HCT116 (cell line): ENCODE results near the gene TMOD3. TPM values are rescaled to one million over a fixed set of nuclear protein-coding genes. Genes with fewer than 3 reads are reported as not detected.

Source experiments
- ATAC-seq: fragments of 200-7000 bp; cut with Tn5 transposase; 2 replicates; pipeline ENCODE4 v1.9.1; 2020; ENCODE audit warnings: mild to moderate bottlenecking, moderate library complexity
- BruUV-seq: library from RNA; stranded (reverse); fragments of 400-500 nt; replicated peaks from 2 replicates; lab custom pipeline; 2021; lab: Mats Ljungman, UMichigan
- CTCF ChIA-PET: fragments of 300-600 bp; sonication (Branson Sonifier 250); formaldehyde crosslinking; loops from one replicate; lab custom pipeline; 2021; ENCODE audit warnings: antibody characterized with exemption; lab: Charles Lee
- POLR2A ChIA-PET: fragments of 300-600, 350-600 bp; sonication (Branson Sonifier 250); formaldehyde crosslinking; loops from one replicate; lab custom pipeline; 2021; ENCODE audit warnings: antibody characterized with exemption; lab: Charles Lee
- RAD21 ChIA-PET, 2 experiments: fragments of 300-600 bp; sonication (Branson Sonifier 250); formaldehyde crosslinking; loops; one replicate each; lab custom pipeline; 2023; ENCODE audit warnings: low total read pairs in 2 of 2; ENCODE audit not compliant: uncharacterized antibody in 2 of 2, unreplicated experiment in 2 of 2, low non-redundant PET in 1 of 2; lab: Charles Lee
- DNase-seq: peaks from one replicate; pipeline ENCODE4 v3.0.0-alpha.2; 2010; ENCODE audit warnings: low read depth, low spot score
- H2AFZ ChIP-seq: fragments of 200-600 bp; shearing (Covaris generic), sonication (generic); 2 replicates; pipeline ENCODE4 v1.6.1; 2017; ENCODE audit warnings: low read depth, mixed run types, mixed read lengths, antibody characterized with exemption, low read length; ENCODE audit not compliant: poor library complexity, severe bottlenecking
- H3K27ac ChIP-seq: 2 replicates; pipeline ENCODE4 v1.5.1; 2012; ENCODE audit warnings: low read depth, low read length
- H3K27me3 ChIP-seq: fragments of 200-600 bp; sonication (generic); 2 replicates; pipeline ENCODE4 v1.6.1; 2016; ENCODE audit warnings: mixed run types, low read length, mixed read lengths; ENCODE audit not compliant: insufficient read depth
- H3K36me3 ChIP-seq, 2 experiments: fragments of 200-500 bp in 1 of 2; fragments of 200-600 bp in 1 of 2; sonication (Bioruptor generic) in 1 of 2; sonication (generic) in 1 of 2; 2 replicates each; pipeline versions ENCODE4 v1.5.1 to v1.6.1; 2014 to 2016; ENCODE audit warnings: low read length in 2 of 2, inconsistent platforms in 1 of 2, mixed read lengths in 1 of 2, mixed run types in 1 of 2; ENCODE audit not compliant: insufficient read depth in 2 of 2, control insufficient read depth in 1 of 2
- H3K4me1 ChIP-seq, 2 experiments: fragments of 200-600 bp in 1 of 2; sonication (generic) in 1 of 2; 2 replicates each; pipeline versions ENCODE4 v1.5.1 to v1.6.1; 2012 to 2017; ENCODE audit warnings: low read length in 2 of 2, inconsistent platforms in 1 of 2, mild to moderate bottlenecking in 1 of 2, mixed read lengths in 1 of 2, mixed run types in 1 of 2, moderate library complexity in 1 of 2; ENCODE audit not compliant: insufficient read depth in 2 of 2, control insufficient read depth in 1 of 2
- H3K4me2 ChIP-seq: fragments of 200-600 bp; sonication (generic); 2 replicates; pipeline ENCODE4 v1.6.1; 2017; ENCODE audit warnings: mixed run types, low read length, mixed read lengths
- H3K4me3 ChIP-seq, 2 experiments: fragments of 200-600 bp in 1 of 2; sonication (generic) in 1 of 2; replicated peaks in 1 of 2; 2 replicates each; pipeline ENCODE4 v1.5.1; 2011 to 2016; ENCODE audit warnings: low read length in 2 of 2, control low read depth in 1 of 2, low read depth in 1 of 2, mild to moderate bottlenecking in 1 of 2, mixed read lengths in 1 of 2, mixed run types in 1 of 2
- H3K79me2 ChIP-seq: fragments of 200-600 bp; sonication (generic); 2 replicates; pipeline ENCODE4 v1.6.1; 2017; ENCODE audit warnings: mild to moderate bottlenecking, mixed run types, low read length, moderate library complexity, mixed read lengths; ENCODE audit not compliant: insufficient read depth
- H3K9ac ChIP-seq: fragments of 200-600 bp; sonication (generic); 2 replicates; pipeline ENCODE4 v1.6.1; 2016; ENCODE audit warnings: low read length, mixed read lengths
- H3K9me2 ChIP-seq: fragments of 200-600 bp; sonication (generic), shearing (Covaris generic); 2 replicates; pipeline ENCODE4 v1.6.1; 2017; ENCODE audit warnings: mixed run types, mild to moderate bottlenecking, moderate library complexity; ENCODE audit not compliant: insufficient read depth
- H3K9me3 ChIP-seq, 2 experiments: fragments of 200-500 bp in 1 of 2; fragments of 200-600 bp in 1 of 2; sonication (Bioruptor generic) in 1 of 2; sonication (generic) in 1 of 2; 2 replicates each; pipeline ENCODE4 v1.6.1; 2014 to 2017; ENCODE audit warnings: low read length in 2 of 2, mixed read lengths in 2 of 2, inconsistent platforms in 1 of 2, low read depth in 1 of 2, mild to moderate bottlenecking in 1 of 2, mixed run types in 1 of 2, moderate library complexity in 1 of 2; ENCODE audit not compliant: control insufficient read depth in 1 of 2, insufficient read depth in 1 of 2
- H4K20me1 ChIP-seq: fragments of 200-600 bp; sonication (generic), shearing (Covaris generic); 2 replicates; pipeline ENCODE4 v1.6.1; 2017; ENCODE audit warnings: mixed run types, mild to moderate bottlenecking, moderate library complexity; ENCODE audit not compliant: insufficient read depth
- CBX3 ChIP-seq: IDR thresholded peaks from 2 replicates; pipeline ENCODE4 v1.6.1; 2012; ENCODE audit warnings: low read depth
- EZH2 ChIP-seq: fragments of 200-600 bp; sonication (generic); IDR thresholded peaks from 2 replicates; pipeline ENCODE4 v1.6.1; 2017; ENCODE audit warnings: antibody characterized with exemption, mixed run types
- EZH2phosphoT487 ChIP-seq: fragments of 200-600 bp; IDR thresholded peaks from 2 replicates; pipeline ENCODE4 v1.6.1; 2018; ENCODE audit warnings: antibody characterized with exemption, borderline replicate concordance
- POLR2A ChIP-seq: IDR thresholded peaks from 2 replicates; pipeline ENCODE4 v1.7.0; 2011; ENCODE audit warnings: borderline replicate concordance; ENCODE audit not compliant: insufficient read depth, insufficient read length; ENCODE audit errors: extremely low read depth
- RAD21 ChIP-seq: IDR thresholded peaks from 2 replicates; pipeline ENCODE4 v1.6.1; 2012; ENCODE audit warnings: low read depth, mild to moderate bottlenecking
- SP1 ChIP-seq: IDR thresholded peaks from 2 replicates; pipeline ENCODE4 v1.6.1; 2012; ENCODE audit warnings: low read depth
- TCF7L2 ChIP-seq: IDR thresholded peaks from 2 replicates; pipeline ENCODE4 v1.7.0; 2011; ENCODE audit warnings: borderline replicate concordance, inconsistent platforms; ENCODE audit not compliant: insufficient read depth, insufficient read length; ENCODE audit errors: extremely low read depth
- YY1 ChIP-seq: IDR thresholded peaks from 2 replicates; pipeline ENCODE4 v1.6.1; 2011; ENCODE audit warnings: low read length, low read depth, moderate library complexity, mild to moderate bottlenecking; ENCODE audit not compliant: insufficient replicate concordance; ENCODE audit errors: extremely low read depth
- ZFX ChIP-seq: fragments of 450-650 bp; IDR thresholded peaks from 2 replicates; pipeline ENCODE4 v1.6.1; 2017
- intact Hi-C: fragments of 100-400 bp; cut with micrococcal nuclease; formaldehyde crosslinking; loops from 2 replicates; pipeline ENCODE4 v1.10.0; 2022
- total RNA-seq: library from RNA; stranded (reverse); gene quantifications from one replicate; pipeline ENCODE4 v1.2.1, GENCODE V29; 2021; ENCODE audit not compliant: unreplicated experiment
- TF ChIP-seq, protein P1 (sequence below): IDR thresholded peaks from 2 replicates; pipeline ENCODE4 v1.6.1; 2012; ENCODE audit warnings: low read depth

The TMOD3 gene
- total RNA-seq, 1 experiment from 2014 or later = 78.8 TPM

DNA sequence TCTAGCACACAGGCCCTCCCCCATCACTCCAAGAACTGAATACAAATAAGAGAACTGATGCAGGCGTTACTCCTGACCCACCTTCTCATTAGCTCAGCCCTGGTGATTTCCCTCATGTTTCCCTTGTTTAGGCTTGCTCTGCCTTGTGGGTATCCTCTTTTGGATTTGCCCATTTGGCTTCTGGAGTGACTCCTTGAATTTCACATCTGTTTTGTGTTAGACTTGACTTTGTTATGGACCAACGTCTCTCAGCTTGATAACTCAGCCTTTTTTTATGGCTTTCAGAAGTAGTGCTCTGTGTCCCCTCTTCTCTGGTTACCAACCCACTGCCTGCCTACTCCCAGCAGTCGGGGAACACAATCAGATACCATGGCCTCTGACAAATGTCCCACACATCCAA, 11.3 kb upstream of the TMOD3 start:
- Histone ChIP-seq H3K36me3 (no peaks in the 10 kb centered on the region), H3K9me2 (no peaks in the 10 kb centered on the region), H3K9me3 (peaks cover 6 to 10% of the 10 kb centered on the region in 2 experiments; a peak in 2 of 4 replicates), H3K27ac (no peak overlapping the region), H3K4me2 (no peak overlapping the region), H3K4me1 (no peaks in the 10 kb centered on the region), H3K27me3 (no peaks in the 10 kb centered on the region), H3K79me2 (no peaks in the 10 kb centered on the region), H3K4me3 (no peak overlapping the region), H3K9ac (no peak overlapping the region), H4K20me1 (no peaks in the 10 kb centered on the region), H2AFZ (no peak overlapping the region)
- CTCF ChIA-PET = no interaction called here
- DNase-seq = no peak
- POLR2A ChIA-PET = no interaction called here
- RAD21 ChIA-PET = no interaction called here
- ATAC-seq = no peak
- intact Hi-C loops = no loop called here
- TF ChIP-seq SP1 (no peak), TCF7L2 (no peak), CBX3 (no peak), RAD21 (no peak), EZH2phosphoT487 (no peak), POLR2A (no peak)
- TF ChIP-seq, protein P1, sequence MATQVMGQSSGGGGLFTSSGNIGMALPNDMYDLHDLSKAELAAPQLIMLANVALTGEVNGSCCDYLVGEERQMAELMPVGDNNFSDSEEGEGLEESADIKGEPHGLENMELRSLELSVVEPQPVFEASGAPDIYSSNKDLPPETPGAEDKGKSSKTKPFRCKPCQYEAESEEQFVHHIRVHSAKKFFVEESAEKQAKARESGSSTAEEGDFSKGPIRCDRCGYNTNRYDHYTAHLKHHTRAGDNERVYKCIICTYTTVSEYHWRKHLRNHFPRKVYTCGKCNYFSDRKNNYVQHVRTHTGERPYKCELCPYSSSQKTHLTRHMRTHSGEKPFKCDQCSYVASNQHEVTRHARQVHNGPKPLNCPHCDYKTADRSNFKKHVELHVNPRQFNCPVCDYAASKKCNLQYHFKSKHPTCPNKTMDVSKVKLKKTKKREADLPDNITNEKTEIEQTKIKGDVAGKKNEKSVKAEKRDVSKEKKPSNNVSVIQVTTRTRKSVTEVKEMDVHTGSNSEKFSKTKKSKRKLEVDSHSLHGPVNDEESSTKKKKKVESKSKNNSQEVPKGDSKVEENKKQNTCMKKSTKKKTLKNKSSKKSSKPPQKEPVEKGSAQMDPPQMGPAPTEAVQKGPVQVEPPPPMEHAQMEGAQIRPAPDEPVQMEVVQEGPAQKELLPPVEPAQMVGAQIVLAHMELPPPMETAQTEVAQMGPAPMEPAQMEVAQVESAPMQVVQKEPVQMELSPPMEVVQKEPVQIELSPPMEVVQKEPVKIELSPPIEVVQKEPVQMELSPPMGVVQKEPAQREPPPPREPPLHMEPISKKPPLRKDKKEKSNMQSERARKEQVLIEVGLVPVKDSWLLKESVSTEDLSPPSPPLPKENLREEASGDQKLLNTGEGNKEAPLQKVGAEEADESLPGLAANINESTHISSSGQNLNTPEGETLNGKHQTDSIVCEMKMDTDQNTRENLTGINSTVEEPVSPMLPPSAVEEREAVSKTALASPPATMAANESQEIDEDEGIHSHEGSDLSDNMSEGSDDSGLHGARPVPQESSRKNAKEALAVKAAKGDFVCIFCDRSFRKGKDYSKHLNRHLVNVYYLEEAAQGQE = no peak
- no TSS peak for BruUV-seq

DNA sequence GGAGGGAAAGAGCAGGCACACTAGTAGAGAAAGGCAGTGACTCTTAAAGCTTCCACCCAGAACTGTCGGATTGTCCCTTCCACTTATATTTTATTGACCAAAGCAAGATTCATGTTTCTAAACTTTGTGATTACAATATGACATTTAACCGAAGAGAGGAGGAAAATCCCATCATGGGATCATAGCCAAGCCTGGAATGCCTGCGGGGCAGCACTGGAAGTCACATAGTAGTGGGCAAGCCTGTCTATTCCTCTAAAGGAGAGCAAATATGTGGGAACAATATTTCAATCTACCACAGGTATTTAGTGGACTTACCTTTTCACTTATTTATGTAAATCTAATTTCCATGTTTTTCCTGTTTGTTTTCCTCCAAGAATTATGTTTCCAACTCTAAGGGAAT, 3.8 kb upstream of the TMOD3 start:
- Histone ChIP-seq H3K79me2 (peaks cover 13% of the 10 kb centered on the region), H3K27me3 (no peaks in the 10 kb centered on the region), H3K27ac (no peak overlapping the region), H3K4me2 (no peak overlapping the region), H3K4me3 (no peak overlapping the region), H2AFZ (no peak overlapping the region), H3K9me2 (no peaks in the 10 kb centered on the region), H4K20me1 (0 out of 2 replicates have a peak, but pooled peaks cover 3% of the 10 kb centered on the region), H3K36me3 (no peaks in the 10 kb centered on the region), H3K9me3 (peaks cover 6 to 10% of the 10 kb centered on the region in 2 experiments; a peak in 2 of 4 replicates), H3K4me1 (peaks cover 13 to 19% of the 10 kb centered on the region in 2 experiments), H3K9ac (no peak overlapping the region)
- ChIA-PET RAD21 (no interaction called here), CTCF (no interaction called here), POLR2A (no interaction called here)
- TF ChIP-seq YY1 (no peak), EZH2 (no peak), ZFX (no peak)
- ATAC-seq = no peak
- intact Hi-C loops = no loop called here
- DNase-seq = no peak
- BruUV-seq = no TSS peak
